Astrocyte of the cerebellum (primary cell): Measurements from ENCODE around the gene SLC43A3.

ENCODE experiments used
- DNase-seq: peaks from one replicate; pipeline ENCODE4 v3.0.0-alpha.2; 2011; ENCODE audit warnings: low read depth
- H3K4me3 ChIP-seq: 2 replicates; pipeline ENCODE4 v1.5.1; 2011; ENCODE audit warnings: mild to moderate bottlenecking, low read depth, low read length, moderate library complexity
- CTCF ChIP-seq: IDR thresholded peaks from 2 replicates; pipeline ENCODE4 v1.5.1; 2012; ENCODE audit warnings: low read length, low read depth, moderate library complexity, mild to moderate bottlenecking; ENCODE audit errors: missing control alignments
- in situ Hi-C: cut with HindIII; loops from 2 replicates; pipeline ENCODE4 v1.10.0; 2017; ENCODE audit warnings: low sequenced_read_pairs

SLC43A3 gene

GRCh38 chr11:57387289-57388030 lies 39.5 kb downstream of the SLC43A3 start:
- TF ChIP-seq CTCF = no peak
- no peak overlapping the region for H3K4me3 ChIP-seq
- in situ Hi-C loops = no loop called here
- DNase-seq = no peak

GRCh38 chr11:57386178-57386940 lies 40.6 kb downstream of the SLC43A3 start:
- TF ChIP-seq CTCF = no peak
- H3K4me3 ChIP-seq = no peak overlapping the region
- in situ Hi-C loops = no loop called here
- no peak for DNase-seq

GRCh38 chr11:57380975-57381374 lies 45.9 kb downstream of the SLC43A3 start, which contains the start of gene PRG3:
Gene PRG3 (minus strand): TSS chr11:57381150. CDS start chr11:57380708, 442 bp downstream.
- no peak for TF ChIP-seq CTCF
- H3K4me3 ChIP-seq = no peak within 1 kb of the TSS
- DNase-seq = no peak
- in situ Hi-C loops = no loop called here

- TF ChIP-seq CTCF = no peak
- DNase-seq = peak; percentile 2
- in situ Hi-C loops = no loop called here
- H3K4me3 ChIP-seq = no peak overlapping the region
Observed at GRCh38 chr11:57379732-57380131, 47.2 kb downstream of the SLC43A3 start.

- TF ChIP-seq CTCF = no peak
- in situ Hi-C loops = no loop called here
- H3K4me3 ChIP-seq = no peak overlapping the region
- DNase-seq = no peak
Observed at GRCh38 chr11:57378186-57378585, 48.7 kb downstream of the SLC43A3 start.

- H3K4me3 ChIP-seq = no peak overlapping the region
- in situ Hi-C loops = no loop called here
- TF ChIP-seq CTCF = no peak
- DNase-seq = no peak
Observed at GRCh38 chr11:57377107-57377506, 49.8 kb downstream of the SLC43A3 start.
